Ovary (tissue), 9 donors: Measurements from ENCODE around the gene AMPH. TPM values are rescaled to one million over a fixed set of nuclear protein-coding genes. Genes with fewer than 3 reads are reported as not detected.
"Not testable (repeated sequence)": the region's sequence is repeated elsewhere in the genome, so short reads cannot be mapped to it uniquely, and the experiment has no call there.

Source experiments
- DNase-seq, 5 donors: peaks; one replicate each; pipeline ENCODE4 v3.0.0-alpha.2; 2019 to 2020
- H3K27ac ChIP-seq, 2 donors: fragments of 200-600 bp; one replicate each; pipeline versions ENCODE4 v1.5.1 to v1.8.0; 2019 to 2022
- H3K27me3 ChIP-seq: fragments of 200-600 bp; one replicate; pipeline ENCODE4 v1.8.0; 2022
- H3K36me3 ChIP-seq: fragments of 200-600 bp; sonication (generic); one replicate; pipeline ENCODE4 v1.5.1; 2019
- H3K4me1 ChIP-seq: one replicate; pipeline ENCODE4 v1.8.1; 2013; ENCODE audit warnings: mild to moderate bottlenecking, moderate library complexity; ENCODE audit not compliant: insufficient read depth
- H3K4me3 ChIP-seq: fragments of 200-600 bp; sonication (generic); one replicate; pipeline ENCODE4 v1.5.1; 2017
- H3K9me3 ChIP-seq, 2 donors: fragments of 200-600 bp in 1 of 2; sonication (generic) in 1 of 2; one replicate each; pipeline versions ENCODE4 v1.5.1 to v1.8.1; 2013 to 2019; ENCODE audit warnings: mild to moderate bottlenecking in 1 of 2, moderate library complexity in 1 of 2
- CTCF ChIP-seq, 3 donors: fragments of 450-650 bp in 2 of 3; fragments of 200-600 bp in 1 of 3; IDR thresholded peaks; one replicate each; pipeline versions ENCODE4 v1.5.1 to v1.8.0; 2016 to 2022; ENCODE audit warnings: antibody characterized with exemption in 3 of 3, mild to moderate bottlenecking in 1 of 3
- EP300 ChIP-seq: sonication (generic); formaldehyde crosslinking; IDR thresholded peaks from one replicate; pipeline ENCODE4 v1.6.1; 2017; ENCODE audit warnings: antibody characterized with exemption
- POLR2A ChIP-seq: fragments of 450-650 bp; IDR thresholded peaks from one replicate; pipeline ENCODE4 v1.6.1; 2017; ENCODE audit warnings: antibody characterized with exemption, mild to moderate bottlenecking, moderate library complexity
- WGBS, 3 donors: extraction: QIAGEN DNeasy Blood & Tissue Kit in 1 of 3; methylation state at CpG; one replicate each; pipeline versions ENCODE4 v1.1.5 to v1.1.7; 2013 to 2017; 5-methylcytosine and 5-hydroxymethylcytosine counted together
- intact Hi-C, 4 donors: fragments of 100-400 bp; cut with DNase I; formaldehyde crosslinking; loops; one replicate each; pipeline versions ENCODE4 v1.11.0 to v1.15.1; 2022 to 2023
- polyA plus RNA-seq, 2 donors: library from polyadenylated mRNA; stranded (reverse); fragments of 200-250 nt in 1 of 2; fragments of 350-450 nt in 1 of 2; fragmentation: Illumina TruSeq in 1 of 2; extraction: RNeasy Lipid Tissue Mini Kit (QIAGEN cat#74804) in 1 of 2; gene quantifications; one replicate each; pipeline ENCODE4 v1.2.3, GENCODE V29; 2013 to 2014
- total RNA-seq, 7 donors: library from RNA; depleted of rRNA in 2 of 7; stranded (reverse); fragments of >200 nt in 2 of 7; fragmentation: NEBNext Ultra II Directional in 3 of 7; extraction: Animal tissue kit (Norgen Biotek cat#: 25700) in 3 of 7; gene quantifications; one replicate each; pipeline versions ENCODE4 v1.1.0 to v1.2.4, GENCODE V29; 2016 to 2023
- donor health status: DM: no; HTN: no; CAD: no; lungs with moderate emphysema.
- donor health status: DM: no; HTN: no; CAD: no.
- donor health status: Bipolar disorder and iron deficiency.
- donor health status: DM: yes; HTN: yes; CAD: no.
- donor health status: DM: no; HTN: no; CAD: no.
- donor health status: DM: yes; HTN: yes; CAD: no.

AMPH gene
- total and polyA plus RNA-seq, 9 donors = 0.10 to 4.6 (median 0.83) TPM

- H3K27me3 ChIP-seq = no peaks in the 10 kb centered on the region
- intact Hi-C loops = no loop called here
- DNase-seq = no peak
- H3K27ac ChIP-seq = no peak overlapping the region
- WGBS, 3 donors = 72 to 81% (median 77%) methylated on average over 4 of the region's 4 CpGs
- TF ChIP-seq EP300 (no peak), POLR2A (no peak), CTCF (IDR thresholded peaks at IDR 0.05) (no peak)
- H3K4me3 ChIP-seq = no peak overlapping the region
- no peaks in the 10 kb centered on the region for H3K4me1 ChIP-seq
- H3K9me3 ChIP-seq = no peaks in the 10 kb centered on the region
- no peaks in the 10 kb centered on the region for H3K36me3 ChIP-seq
These were observed 291.0 kb downstream of the AMPH start for GRCh38 chr7:38339953-38340819.

- H3K27ac ChIP-seq, intact Hi-C loops, H3K27me3 ChIP-seq, H3K4me1 ChIP-seq, H3K9me3 ChIP-seq, DNase-seq, H3K36me3 ChIP-seq, H3K4me3 ChIP-seq: not testable (repeated sequence)
- WGBS, 3 donors = 49 to 70% (median 57%) methylated on average over 9 of the region's 9 CpGs
These were observed 295.0 kb downstream of the AMPH start for GRCh38 chr7:38336148-38336515.

DNA sequence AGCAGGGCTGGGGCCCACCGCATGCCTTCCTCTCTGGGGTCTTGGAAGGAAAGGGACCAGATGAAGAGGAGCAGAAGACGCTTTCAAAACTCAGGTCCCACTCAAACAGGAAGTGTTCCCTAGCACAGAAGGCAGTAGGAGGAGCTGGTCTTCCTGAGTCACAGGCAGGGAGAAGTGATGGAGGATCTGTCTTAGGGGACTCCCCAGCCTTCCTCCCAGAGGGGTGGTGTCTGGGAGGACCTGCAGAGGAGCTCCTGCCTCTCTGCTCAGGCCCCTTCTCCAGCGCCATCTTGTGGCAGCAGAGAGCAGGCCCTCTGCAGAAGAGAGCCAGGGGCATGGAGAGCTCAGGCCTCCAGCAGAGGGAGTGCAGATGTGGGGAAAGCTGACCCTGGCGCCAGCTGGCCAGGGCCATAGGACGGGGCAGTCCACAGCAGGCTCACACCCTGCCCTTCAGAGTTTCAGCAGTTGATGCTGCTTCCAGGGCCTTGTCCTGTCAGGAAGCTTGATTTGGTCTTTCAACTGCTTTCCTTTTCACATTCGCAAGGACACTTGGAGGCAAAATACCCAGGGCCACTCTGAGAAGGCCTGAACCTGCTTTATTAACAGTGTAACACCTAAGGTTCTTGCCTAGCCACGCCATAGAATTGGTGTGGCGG, 295.6 kb downstream of the AMPH start:
- WGBS, 3 donors = 52 to 65% (median 61%) methylated on average over 8 of the region's 8 CpGs
- no peak overlapping the region for H3K4me3 ChIP-seq

GRCh38 chr7:38335128-38335491, 296.1 kb downstream of the AMPH start:
- WGBS, 3 donors = 60 to 87% (median 85%) methylated on average over 2 of the region's 2 CpGs
- no peak overlapping the region for H3K27ac ChIP-seq
- H3K4me3 ChIP-seq = no peak overlapping the region
- H3K9me3 ChIP-seq = no peaks in the 10 kb centered on the region
- TF ChIP-seq EP300 = no peak
- TF ChIP-seq POLR2A = no peak
- TF ChIP-seq CTCF (IDR thresholded peaks at IDR 0.05) = no peak
- no peaks in the 10 kb centered on the region for H3K27me3 ChIP-seq
- H3K4me1 ChIP-seq = no peaks in the 10 kb centered on the region
- intact Hi-C loops = no loop called here
- DNase-seq = no peak
- no peaks in the 10 kb centered on the region for H3K36me3 ChIP-seq

More for the DNA sequence above, 295.6 kb downstream of the AMPH start:
- intact Hi-C loops = no loop called here
- Histone ChIP-seq H3K36me3 (no peaks in the 10 kb centered on the region), H3K4me1 (no peaks in the 10 kb centered on the region), H3K27ac (no peak overlapping the region), H3K9me3 (no peaks in the 10 kb centered on the region), H3K27me3 (no peaks in the 10 kb centered on the region)
- DNase-seq = peak; percentile 54 to 81 (median 74)
- TF ChIP-seq EP300 (no peak), CTCF (IDR thresholded peaks at IDR 0.05) (peak; percentile 28 to 64 (median 63)), POLR2A (no peak)

GRCh38 chr7:38334163-38334562, 297.0 kb downstream of the AMPH start:
- H3K27ac ChIP-seq = no peak overlapping the region
- TF ChIP-seq CTCF (IDR thresholded peaks at IDR 0.05) (no peak), POLR2A (no peak), EP300 (no peak)
- no peaks in the 10 kb centered on the region for H3K36me3 ChIP-seq
- H3K4me3 ChIP-seq = no peak overlapping the region
- no peaks in the 10 kb centered on the region for H3K4me1 ChIP-seq
- no peaks in the 10 kb centered on the region for H3K9me3 ChIP-seq
- intact Hi-C loops = no loop called here
- no peak for DNase-seq
- no peaks in the 10 kb centered on the region for H3K27me3 ChIP-seq
